Measurements from ENCODE around the gene HRNR.
A peak's percentile ranks its signal among the peaks of the same experiment; 100 is the strongest.

Gene HRNR

GRCh38 chr1:152190589-152190988 lies 33.4 kb downstream of the HRNR start:
- DNase-seq: no peak
- intact Hi-C loops (cut with DNase I): no loop called here

- intact Hi-C loops (cut with DNase I): loop anchor here (2.0 kb wide), 1 partner anchor 269 kb away; no protein-coding TSS in a partner anchor
- peak; percentile 30 to 82 (median 62) for DNase-seq
Measured at GRCh38 chr1:152189657-152190442, 34.1 kb downstream of the HRNR start.

- intact Hi-C loops (cut with DNase I): loop anchor here (2.0 kb wide), 1 partner anchor 270 kb away; no protein-coding TSS in a partner anchor
- DNase-seq: peak; percentile 23 to 87 (median 64)
Measured at GRCh38 chr1:152188673-152189591, 35.1 kb downstream of the HRNR start.

- no peak for DNase-seq
Measured at GRCh38 chr1:152186556-152187285, 37.3 kb downstream of the HRNR start.

GRCh38 chr1:152185544-152186391 lies 38.2 kb downstream of the HRNR start:
- intact Hi-C loops (cut with DNase I): no loop called here
- peak in 29 of 42 donors; percentile 6 to 66 (median 29) for DNase-seq

More at GRCh38 chr1:152186556-152187285, 37.3 kb downstream of the HRNR start:
- intact Hi-C loops (cut with DNase I): no loop called here

- intact Hi-C loops (cut with DNase I): loop anchor here (5.0 kb wide), 2 partner anchors 41 to 131 kb away; no protein-coding TSS in a partner anchor
- no peak for DNase-seq
Measured at GRCh38 chr1:152182944-152183361, 41.0 kb downstream of the HRNR start.

- intact Hi-C loops (cut with DNase I): loop anchor here (5.0 kb wide), 2 partner anchors 40 to 130 kb away; no protein-coding TSS in a partner anchor
- DNase-seq: peak in 2 of 42 donors; percentile 13 to 16
Measured at GRCh38 chr1:152182431-152182830, 41.6 kb downstream of the HRNR start.

- intact Hi-C loops (cut with DNase I): no loop called here
Measured at GRCh38 chr1:152179566-152179965, 44.4 kb downstream of the HRNR start.

GRCh38 chr1:152170287-152170905 lies 53.6 kb downstream of the HRNR start:
- intact Hi-C loops (cut with DNase I): no loop called here
- no peak for DNase-seq

More at GRCh38 chr1:152179566-152179965, 44.4 kb downstream of the HRNR start:
- no peak for DNase-seq

GRCh38 chr1:152169366-152170025 lies 54.5 kb downstream of the HRNR start:
- intact Hi-C loops (cut with DNase I): no loop called here
- no peak for DNase-seq

GRCh38 chr1:152168535-152168868 lies 55.5 kb downstream of the HRNR start:
- intact Hi-C loops (cut with DNase I): no loop called here
- no peak for DNase-seq

GRCh38 chr1:152167835-152168534 lies 56.0 kb downstream of the HRNR start:
- intact Hi-C loops (cut with DNase I): no loop called here
- no peak for DNase-seq

- intact Hi-C loops (cut with DNase I): no loop called here
- DNase-seq: no peak
Measured at GRCh38 chr1:152166966-152167365, 57.0 kb downstream of the HRNR start.

- intact Hi-C loops (cut with DNase I): no loop called here
- no peak for DNase-seq
Measured at GRCh38 chr1:152165286-152166077, 58.5 kb downstream of the HRNR start.

- DNase-seq: no peak
- intact Hi-C loops (cut with DNase I): no loop called here
Measured at GRCh38 chr1:152164517-152165136, 59.4 kb downstream of the HRNR start.
